Spleen (tissue), 11 donors: ENCODE results near the gene HDAC5. TPM values are rescaled to one million over a fixed set of nuclear protein-coding genes. Genes with fewer than 3 reads are reported as not detected.
"Not testable (repeated sequence)": the region's sequence is repeated elsewhere in the genome, so short reads cannot be mapped to it uniquely, and the experiment has no call there.

Source experiments
- DNase-seq: peaks from one replicate; pipeline ENCODE4 v3.0.0-alpha.2; 2020
- H3K27ac ChIP-seq, 8 donors: fragments of 200-600 bp; sonication (generic) in 7 of 8; 1 replicate in 4 of 8; 2 replicates in 4 of 8; pipeline versions ENCODE4 v1.5.0 to v1.8.0; 2016 to 2021; ENCODE audit warnings: inconsistent platforms in 4 of 8, mild to moderate bottlenecking in 4 of 8, moderate library complexity in 1 of 8
- H3K27me3 ChIP-seq, 7 donors: fragments of 200-600 bp; sonication (generic) in 6 of 7; replicated peaks in 1 of 7; 1 replicate in 4 of 7; 2 replicates in 3 of 7; pipeline versions ENCODE4 v1.5.0 to v1.8.0; 2016 to 2021; ENCODE audit warnings: inconsistent platforms in 3 of 7, mild to moderate bottlenecking in 1 of 7
- H3K36me3 ChIP-seq, 6 donors: fragments of 200-600 bp; sonication (generic) in 5 of 6; 1 replicate in 4 of 6; 2 replicates in 2 of 6; pipeline versions ENCODE4 v1.5.0 to v1.8.0; 2016 to 2021; ENCODE audit warnings: inconsistent platforms in 2 of 6
- H3K4me1 ChIP-seq, 6 donors: fragments of 200-600 bp; sonication (generic) in 5 of 6; 1 replicate in 3 of 6; 2 replicates in 3 of 6; pipeline versions ENCODE4 v1.5.0 to v1.8.0; 2016 to 2021; ENCODE audit warnings: inconsistent platforms in 3 of 6
- H3K4me3 ChIP-seq, 8 donors: fragments of 200-600 bp; sonication (generic) in 7 of 8; 1 replicate in 4 of 8; 2 replicates in 4 of 8; pipeline versions ENCODE4 v1.5.0 to v1.8.0; 2016 to 2021; ENCODE audit warnings: inconsistent platforms in 4 of 8, mild to moderate bottlenecking in 4 of 8, moderate library complexity in 2 of 8
- H3K9me3 ChIP-seq, 8 donors: fragments of 200-600 bp; sonication (generic) in 7 of 8; 1 replicate in 4 of 8; 2 replicates in 4 of 8; pipeline versions ENCODE4 v1.5.0 to v1.8.0; 2016 to 2021; ENCODE audit warnings: inconsistent platforms in 4 of 8
- POLR2A ChIP-seq, 3 donors: fragments of 450-650 bp; IDR thresholded peaks; one replicate each; pipeline ENCODE4 v1.5.1; 2017; ENCODE audit warnings: antibody characterized with exemption in 3 of 3, mild to moderate bottlenecking in 1 of 3
- POLR2AphosphoS5 ChIP-seq, 3 donors: sonication (generic); formaldehyde crosslinking; IDR thresholded peaks; one replicate each; pipeline ENCODE4 v1.5.1; 2017; ENCODE audit warnings: antibody characterized with exemption in 3 of 3
- WGBS, 5 donors: extraction: QIAGEN DNeasy Blood & Tissue Kit in 3 of 5; methylation state at CpG; one replicate each; pipeline versions ENCODE4 v1.1.5 to v1.1.7; 2013 to 2018; 5-methylcytosine and 5-hydroxymethylcytosine counted together
- intact Hi-C: fragments of 100-400 bp; cut with DNase I; formaldehyde crosslinking; loops from one replicate; pipeline ENCODE4 v1.15.0; 2023; ENCODE audit warnings: low total_unique reads
- polyA plus RNA-seq, 3 donors: library from polyadenylated mRNA; stranded (reverse); fragments of 200-250 nt; gene quantifications; one replicate each; pipeline ENCODE4 v1.2.1, GENCODE V29; 2013
- total RNA-seq, 7 donors: library from RNA; depleted of rRNA in 3 of 7; stranded (reverse); fragments of >200 nt in 3 of 7; fragmentation: NEBNext Ultra II Directional in 4 of 7; extraction: Animal tissue kit (Norgen Biotek cat#: 25700) in 4 of 7; gene quantifications; one replicate each; pipeline versions ENCODE4 v1.1.0 to v1.2.1, GENCODE V29; 2016 to 2021
- TF ChIP-seq, protein P1 (sequence below), 11 experiments: fragments of 200-600 bp in 7 of 11; fragments of 450-650 bp in 4 of 11; sonication (generic) in 4 of 11; IDR thresholded peaks in 8 of 11; conservative IDR thresholded peaks in 3 of 11; 1 replicate in 7 of 11; 2 replicates in 4 of 11; pipeline versions ENCODE4 v1.4.0 to v1.8.0; 2016 to 2021; ENCODE audit warnings: antibody characterized with exemption in 11 of 11, inconsistent platforms in 4 of 11, mild to moderate bottlenecking in 1 of 11
- donor health status: healthy with polysubstance abuse.
- donor health status: DM: no; HTN: no; CAD: no; lungs with moderate emphysema.
- donor health status: DM: no; HTN: no; CAD: no.
- donor health status: Bipolar disorder and iron deficiency.
- donor health status: healthy.
- donor health status: DM: no; HTN: no; CAD: no.
- donor health status: DM: yes; HTN: yes; CAD: no.

Gene HDAC5
- total and polyA plus RNA-seq, 10 donors, result 18.5 to 72.9 (median 46.7) TPM

DNA sequence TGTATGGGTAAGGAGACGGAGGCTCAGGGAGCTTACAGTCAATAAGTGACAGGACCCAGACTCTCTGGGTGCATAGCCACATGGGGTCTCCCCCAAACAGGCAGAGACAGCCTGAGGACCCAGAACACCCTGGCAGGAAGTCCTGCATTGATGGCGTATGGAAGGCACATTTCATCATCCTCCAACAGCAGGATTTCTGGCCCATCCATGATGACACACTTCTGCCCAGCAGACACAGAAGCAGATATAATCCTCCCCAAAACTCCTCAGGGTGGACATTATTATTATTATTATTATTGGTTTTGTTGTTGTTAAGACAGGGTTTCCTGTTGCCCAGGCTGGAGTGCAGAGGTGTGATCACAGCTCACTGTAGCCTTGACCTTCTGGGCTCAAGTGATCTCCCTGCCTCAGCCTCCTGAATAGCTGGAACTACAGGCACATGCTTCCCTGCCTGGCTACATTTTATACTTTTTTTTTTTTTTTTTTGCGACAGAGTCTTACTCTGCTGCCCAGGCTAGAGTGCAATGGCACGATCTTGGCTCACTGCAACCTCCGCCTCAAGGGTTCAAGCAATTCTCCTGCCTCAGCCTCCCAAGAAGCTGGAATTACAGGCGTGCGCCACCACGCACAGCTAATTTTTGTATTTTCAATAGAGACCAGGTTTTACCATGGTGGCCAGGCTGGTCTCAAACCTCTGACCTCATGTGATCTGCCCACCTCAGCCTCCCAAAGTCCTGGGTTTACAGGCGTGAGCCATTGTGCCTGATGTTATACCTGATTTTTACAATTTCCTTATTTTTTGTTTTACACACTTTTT lies 11.5 kb upstream of the HDAC5 start:
- Histone ChIP-seq H3K27me3 (peaks cover 0 to 25% (median 0%) of the 10 kb centered on the region in 7 donors), H3K27ac (no peak overlapping the region), H3K36me3 (no peaks in the 10 kb centered on the region), H3K4me3 (no peak overlapping the region), H3K9me3 (no peaks in the 10 kb centered on the region), H3K4me1 (peaks cover 0 to 13% (median 0%) of the 10 kb centered on the region in 6 donors)
- 84 to 93% (median 91%) methylated on average over 9 of the region's 9 CpGs for WGBS, 5 donors
- DNase-seq, result no peak
- TF ChIP-seq, protein P1, sequence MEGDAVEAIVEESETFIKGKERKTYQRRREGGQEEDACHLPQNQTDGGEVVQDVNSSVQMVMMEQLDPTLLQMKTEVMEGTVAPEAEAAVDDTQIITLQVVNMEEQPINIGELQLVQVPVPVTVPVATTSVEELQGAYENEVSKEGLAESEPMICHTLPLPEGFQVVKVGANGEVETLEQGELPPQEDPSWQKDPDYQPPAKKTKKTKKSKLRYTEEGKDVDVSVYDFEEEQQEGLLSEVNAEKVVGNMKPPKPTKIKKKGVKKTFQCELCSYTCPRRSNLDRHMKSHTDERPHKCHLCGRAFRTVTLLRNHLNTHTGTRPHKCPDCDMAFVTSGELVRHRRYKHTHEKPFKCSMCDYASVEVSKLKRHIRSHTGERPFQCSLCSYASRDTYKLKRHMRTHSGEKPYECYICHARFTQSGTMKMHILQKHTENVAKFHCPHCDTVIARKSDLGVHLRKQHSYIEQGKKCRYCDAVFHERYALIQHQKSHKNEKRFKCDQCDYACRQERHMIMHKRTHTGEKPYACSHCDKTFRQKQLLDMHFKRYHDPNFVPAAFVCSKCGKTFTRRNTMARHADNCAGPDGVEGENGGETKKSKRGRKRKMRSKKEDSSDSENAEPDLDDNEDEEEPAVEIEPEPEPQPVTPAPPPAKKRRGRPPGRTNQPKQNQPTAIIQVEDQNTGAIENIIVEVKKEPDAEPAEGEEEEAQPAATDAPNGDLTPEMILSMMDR (IDR thresholded peaks at IDR 0.05 in 8 of 11, conservative IDR thresholded peaks at IDR 0.05 in 3 of 11), result no peak
- TF ChIP-seq POLR2AphosphoS5 (IDR thresholded peaks at IDR 0.05) (no peak), POLR2A (IDR thresholded peaks at IDR 0.05) (no peak)
- intact Hi-C loops, result no loop called here

DNA sequence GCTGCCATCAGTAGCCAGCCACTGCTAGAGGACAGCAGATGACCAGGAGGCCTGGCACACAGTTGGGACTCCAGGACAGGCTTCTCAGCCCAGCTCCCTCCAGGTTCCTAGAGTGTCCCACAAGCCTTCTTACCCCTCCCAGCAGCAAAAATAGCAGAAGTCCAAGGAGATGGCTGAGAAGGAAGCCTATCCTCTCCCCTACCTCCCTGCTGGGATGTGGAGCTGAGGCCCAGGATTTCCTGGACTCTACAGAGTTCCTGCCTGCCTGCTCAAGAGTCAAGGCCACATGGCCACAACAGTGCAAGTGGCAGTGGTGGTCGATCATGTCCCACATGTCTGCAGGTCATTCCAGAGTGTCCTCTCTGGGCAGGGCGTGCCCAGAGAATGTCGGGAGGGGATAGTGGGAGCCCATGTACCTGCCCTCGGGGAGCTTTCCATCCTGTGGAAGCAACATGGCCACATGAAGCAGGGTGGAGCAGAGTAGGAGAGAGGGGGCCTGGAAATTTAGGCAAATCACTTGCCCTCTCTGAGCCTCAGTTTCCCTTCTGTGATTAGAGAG lies 10.6 kb upstream of the HDAC5 start:
- Histone ChIP-seq H3K27ac (no peak overlapping the region), H3K4me3 (no peak overlapping the region), H3K9me3 (no peaks in the 10 kb centered on the region), H3K27me3 (peaks cover 0 to 17% (median 0%) of the 10 kb centered on the region in 7 donors), H3K4me1 (peaks cover 0 to 13% (median 0%) of the 10 kb centered on the region in 6 donors), H3K36me3 (no peaks in the 10 kb centered on the region)
- no peak for DNase-seq
- intact Hi-C loops, result no loop called here
- TF ChIP-seq POLR2AphosphoS5 (IDR thresholded peaks at IDR 0.05) (no peak), POLR2A (IDR thresholded peaks at IDR 0.05) (no peak)
- TF ChIP-seq, protein P1 (IDR thresholded peaks at IDR 0.05 in 8 of 11, conservative IDR thresholded peaks at IDR 0.05 in 3 of 11), result no peak
- 63 to 73% (median 67%) methylated on average over 4 of the region's 4 CpGs for WGBS, 5 donors

DNA sequence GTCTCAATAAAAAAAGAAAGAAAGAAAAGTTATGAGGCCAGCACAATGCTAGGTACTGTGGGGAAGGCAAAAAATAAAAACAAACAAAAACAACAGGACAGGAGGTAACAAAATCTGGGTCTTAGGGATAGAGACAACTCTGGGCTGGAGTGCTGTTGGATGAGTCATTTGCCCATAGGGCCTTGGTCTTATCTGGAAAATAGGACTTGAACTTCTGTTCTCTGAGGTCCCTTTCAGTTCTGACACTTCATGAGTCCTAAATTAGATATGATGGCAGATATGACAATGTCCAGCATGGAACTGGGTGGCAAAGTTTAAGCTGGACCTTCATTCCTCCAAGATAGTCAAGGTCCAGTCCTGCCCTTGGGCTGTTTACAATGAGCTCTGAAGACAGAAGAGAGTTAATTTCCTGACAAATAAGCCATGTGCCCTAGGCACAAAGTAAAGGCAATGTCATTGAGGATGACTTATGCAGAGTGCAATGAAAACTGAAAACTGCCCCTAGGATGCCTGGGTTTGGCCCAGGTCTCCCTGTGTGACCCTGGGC lies 8.9 kb upstream of the HDAC5 start:
- TF ChIP-seq, protein P1 (IDR thresholded peaks at IDR 0.05 in 8 of 11, conservative IDR thresholded peaks at IDR 0.05 in 3 of 11), result no peak
- TF ChIP-seq POLR2A (IDR thresholded peaks at IDR 0.05) (no peak), POLR2AphosphoS5 (IDR thresholded peaks at IDR 0.05) (no peak)
- Histone ChIP-seq H3K27me3 (peaks cover 0 to under 1% (median 0%) of the 10 kb centered on the region in 7 donors), H3K4me1 (peaks cover 0 to 3% (median 0%) of the 10 kb centered on the region in 6 donors), H3K9me3 (no peaks in the 10 kb centered on the region), H3K36me3 (no peaks in the 10 kb centered on the region), H3K27ac (no peak overlapping the region), H3K4me3 (no peak overlapping the region)
- intact Hi-C loops, result no loop called here
- DNase-seq, result no peak

DNA sequence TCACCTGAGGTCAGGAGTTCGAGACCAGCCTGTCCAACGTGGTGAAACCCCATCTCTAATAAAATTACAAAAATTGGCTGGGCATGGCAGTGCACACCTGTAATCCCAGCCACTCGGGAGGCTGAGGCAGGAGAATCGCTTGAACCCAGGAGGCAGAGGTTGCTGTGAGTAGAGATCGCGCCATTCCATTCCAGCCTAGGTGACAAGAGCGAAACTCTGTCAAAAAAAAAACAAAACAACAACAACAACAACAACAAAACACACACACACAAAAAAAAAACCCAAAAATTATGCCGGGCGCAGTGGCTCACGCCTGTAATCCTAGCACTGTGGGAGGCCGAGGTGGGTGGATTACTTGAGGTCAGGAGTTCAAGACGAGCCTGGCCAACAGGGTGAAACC lies 7.9 kb upstream of the HDAC5 start:
- WGBS, 5 donors, result 87 to 97% (median 92%) methylated on average over 12 of the region's 12 CpGs
- H3K27me3 ChIP-seq, H3K4me1 ChIP-seq, DNase-seq, intact Hi-C loops, H3K4me3 ChIP-seq, H3K36me3 ChIP-seq, H3K9me3 ChIP-seq, H3K27ac ChIP-seq: not testable (repeated sequence)
